Stimulated activated CD8-positive, alpha-beta memory T cell treated with anti-CD3 and anti-CD28 coated beads, Interleukin-7, amount 100 ng/mL, for 24 hours (primary cell): ENCODE results near the gene CCDC127.

ENCODE experiments used
- DNase-seq: peaks from one replicate; pipeline ENCODE4 v3.0.0-alpha.2; 2020; ENCODE audit warnings: low read depth

Gene CCDC127

GRCh38 chr5:189486-189885, 28.5 kb downstream of the CCDC127 start:
- DNase-seq, result no peak

- peak; percentile 75 for DNase-seq
These were observed 29.2 kb downstream of the CCDC127 start for GRCh38 chr5:188488-189481.

- no peak for DNase-seq
These were observed 30.1 kb downstream of the CCDC127 start for GRCh38 chr5:187617-188451.

GRCh38 chr5:187042-187431, 30.9 kb downstream of the CCDC127 start:
- no peak for DNase-seq

GRCh38 chr5:186091-187041, 31.6 kb downstream of the CCDC127 start:
- DNase-seq, result no peak

GRCh38 chr5:185095-186070, 32.6 kb downstream of the CCDC127 start:
- DNase-seq, result no peak

- DNase-seq, result no peak
These were observed 33.5 kb downstream of the CCDC127 start for GRCh38 chr5:184471-184870.

GRCh38 chr5:182126-182525, 35.8 kb downstream of the CCDC127 start:
- DNase-seq, result no peak

- DNase-seq, result no peak
These were observed 36.4 kb downstream of the CCDC127 start for GRCh38 chr5:181566-181965.

- no peak for DNase-seq
These were observed 36.8 kb downstream of the CCDC127 start for GRCh38 chr5:181160-181559.

GRCh38 chr5:180286-180918, 37.6 kb downstream of the CCDC127 start:
- DNase-seq, result no peak

GRCh38 chr5:179401-179800, 38.6 kb downstream of the CCDC127 start:
- no peak for DNase-seq

- DNase-seq, result no peak
These were observed 39.8 kb downstream of the CCDC127 start for GRCh38 chr5:178110-178509.

- DNase-seq, result no peak
These were observed 41.6 kb downstream of the CCDC127 start for GRCh38 chr5:176296-176823.

- no peak for DNase-seq
These were observed 43.0 kb downstream of the CCDC127 start for GRCh38 chr5:174876-175465.

- DNase-seq, result no peak
These were observed 43.7 kb downstream of the CCDC127 start for GRCh38 chr5:174291-174600.

- DNase-seq, result no peak
These were observed 44.3 kb downstream of the CCDC127 start for GRCh38 chr5:173392-174290.

GRCh38 chr5:172841-173251, 45.1 kb downstream of the CCDC127 start:
- no peak for DNase-seq
